ENCODE measurements around the gene RUVBL2.
"Not testable (repeated sequence)": the region's sequence is repeated elsewhere in the genome, so short reads cannot be mapped to it uniquely, and the experiment has no call there.

RUVBL2 gene

DNA sequence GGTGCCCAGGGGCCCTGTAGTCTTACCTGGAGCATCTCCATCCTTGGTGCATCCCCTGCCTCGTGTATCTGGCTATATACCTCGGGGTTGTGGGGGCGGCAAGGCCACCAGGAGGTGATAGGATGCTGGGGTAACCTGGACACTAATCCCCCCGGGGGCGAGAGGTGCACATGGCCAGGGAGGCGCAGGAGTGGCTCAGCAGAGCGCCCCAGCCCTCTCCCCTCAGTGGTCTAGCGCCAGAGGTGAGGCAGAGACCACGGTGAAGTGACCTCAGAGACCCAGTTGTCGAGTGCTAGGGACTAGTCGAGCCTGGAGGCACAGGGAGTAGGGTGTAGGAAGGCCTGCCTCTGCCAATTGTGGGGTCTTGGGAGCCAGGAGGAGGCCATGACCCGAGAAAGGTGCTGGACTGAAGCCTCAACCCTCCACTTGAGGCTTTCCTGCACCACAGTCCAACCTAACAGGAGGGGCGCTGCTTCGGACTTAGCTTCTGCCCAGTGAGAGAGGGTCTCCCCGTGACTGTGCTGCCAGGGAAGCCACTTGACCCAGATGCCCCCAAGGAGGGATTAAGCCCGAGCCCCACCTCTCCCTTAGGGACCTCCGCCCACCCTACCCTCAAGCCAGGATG is 23.5 kb downstream of the RUVBL2 start, which contains the start of gene LHB:
Gene LHB, minus strand, starts transcription at position 51 of the 625 bp plus-strand sequence. Its CDS starts 10 bp downstream, at position 41.
- no peak for DNase-seq (ENCODE audit: low read depth, low spot score)

- DNase-seq (ENCODE audit: low read depth, low spot score), result no peak
Observed at GRCh38 chr19:49017666-49018351, 24.1 kb downstream of the RUVBL2 start.

- not testable (repeated sequence) for DNase-seq (ENCODE audit: low read depth, low spot score)
Observed at GRCh38 chr19:49018388-49019241, 24.9 kb downstream of the RUVBL2 start.

- no peak for DNase-seq (ENCODE audit: low read depth, low spot score)
Observed at GRCh38 chr19:49019242-49019932, 25.7 kb downstream of the RUVBL2 start.

DNA sequence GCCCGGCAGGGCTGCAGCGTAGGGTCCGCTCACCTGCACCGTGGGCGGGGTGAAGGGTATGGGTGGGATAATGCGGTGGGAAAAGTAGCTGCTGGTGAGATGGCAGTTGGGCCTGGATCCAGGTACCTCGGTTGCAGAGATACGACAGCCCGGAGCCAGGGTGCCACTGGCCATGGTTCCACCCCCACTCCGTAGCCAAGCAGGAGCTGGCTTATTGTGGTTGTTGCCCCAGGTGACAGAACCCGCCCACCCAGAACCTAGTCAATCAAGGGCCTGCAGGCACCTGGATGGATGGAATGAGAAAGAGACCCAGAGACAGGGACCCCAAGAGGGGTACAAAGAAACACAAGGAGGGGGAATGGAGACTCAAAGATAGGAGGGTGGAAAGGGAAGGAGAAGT is 26.7 kb downstream of the RUVBL2 start:
- DNase-seq (ENCODE audit: low read depth, low spot score), result no peak

DNA sequence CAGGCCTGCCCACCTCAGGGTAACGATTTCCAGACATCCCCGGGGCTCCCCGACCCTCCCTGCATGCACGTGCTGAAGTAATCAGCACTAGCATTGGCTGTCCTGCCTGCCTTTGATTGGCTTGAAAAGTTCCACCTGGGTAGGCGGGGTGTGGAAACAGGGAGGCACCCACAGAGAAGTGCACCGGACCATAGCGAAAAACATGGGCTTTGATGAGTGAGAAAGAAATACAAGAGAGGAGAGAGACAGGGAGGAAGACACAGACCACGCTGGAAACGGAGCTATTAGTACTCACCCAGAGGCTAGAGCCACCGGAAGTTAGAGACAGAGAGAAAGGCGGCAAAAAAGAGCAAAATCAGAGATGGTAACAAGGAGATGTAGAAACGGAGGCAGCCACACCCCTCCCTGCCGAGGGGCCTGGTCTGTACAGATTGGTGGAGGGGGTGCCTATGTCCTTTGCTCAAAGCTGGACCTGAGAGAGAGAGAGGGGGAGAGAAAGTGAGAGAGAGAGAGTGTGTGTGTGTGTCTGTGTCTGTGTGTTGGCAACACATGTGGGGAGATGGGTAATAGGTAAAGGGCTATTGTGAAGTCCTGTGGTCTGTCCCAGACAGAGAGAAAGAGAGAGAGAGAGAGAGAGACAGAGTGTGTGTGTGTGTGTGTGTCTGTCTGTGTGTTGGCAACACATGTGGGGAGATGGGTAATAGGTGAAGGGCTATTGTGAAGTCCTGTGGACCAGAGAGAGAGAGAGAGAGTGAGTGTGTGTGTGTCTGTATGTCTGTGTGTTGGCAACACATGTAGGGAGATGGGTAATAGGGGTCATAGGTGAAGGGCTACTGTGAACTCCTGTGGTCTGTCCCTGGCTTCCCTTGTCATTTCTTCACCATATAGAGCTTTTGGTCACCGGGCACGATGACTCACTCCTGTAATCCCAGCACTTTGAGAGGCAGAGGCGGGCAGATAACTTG is 27.5 kb downstream of the RUVBL2 start:
- no peak for DNase-seq (ENCODE audit: low read depth, low spot score)

- DNase-seq (ENCODE audit: low read depth, low spot score), result no peak
Observed at GRCh38 chr19:49022116-49022515, 28.4 kb downstream of the RUVBL2 start.

DNA sequence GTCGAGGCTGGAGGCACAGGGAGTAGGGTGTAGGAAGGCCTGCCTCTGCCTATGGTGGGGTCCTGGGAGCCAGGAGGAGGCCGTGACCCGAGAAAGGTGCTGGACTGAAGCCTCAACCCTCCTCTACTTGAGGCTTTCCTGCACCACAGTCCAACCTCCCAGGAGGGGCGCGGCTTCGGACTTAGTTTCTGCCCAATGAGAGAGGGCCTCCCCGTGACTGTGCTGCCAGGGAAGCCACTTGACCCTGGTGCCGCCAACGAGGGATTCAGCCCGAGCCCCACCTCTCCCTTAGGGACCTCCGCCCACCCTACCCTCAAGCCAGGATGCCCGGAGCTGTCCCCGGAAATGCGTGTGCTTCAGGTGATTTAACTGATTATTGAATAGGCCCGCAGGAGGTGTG is 30.5 kb downstream of the RUVBL2 start, which contains the start of gene CGB3:
Gene CGB3, minus strand, starts transcription at position 101 of the 400 bp plus-strand sequence. CDS start 362 bp downstream, outside the sequence.
- not testable (repeated sequence) for DNase-seq (ENCODE audit: low read depth, low spot score)

DNA sequence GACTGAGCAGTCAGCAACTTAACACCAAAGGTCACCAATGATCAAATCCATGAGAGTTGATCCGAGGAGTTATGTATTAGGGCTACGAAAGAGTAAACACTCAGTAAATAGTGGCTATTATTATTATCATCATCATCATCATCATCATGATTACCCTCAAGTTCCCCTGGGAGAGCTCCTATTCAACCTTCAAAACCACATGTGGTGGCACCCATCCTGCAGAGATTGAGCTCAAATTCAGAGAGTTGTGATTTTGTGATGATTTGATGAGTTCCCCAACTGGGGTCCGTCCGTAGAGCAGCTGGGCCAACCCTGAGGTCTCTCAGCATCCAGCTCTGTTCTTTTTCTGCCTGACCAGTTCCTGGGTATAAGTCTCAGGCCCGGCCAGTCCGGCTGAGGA is 31.4 kb downstream of the RUVBL2 start:
- not testable (repeated sequence) for DNase-seq (ENCODE audit: low read depth, low spot score)

GRCh38 chr19:49025599-49025998 is 31.9 kb downstream of the RUVBL2 start:
- not testable (repeated sequence) for DNase-seq (ENCODE audit: low read depth, low spot score)

DNA sequence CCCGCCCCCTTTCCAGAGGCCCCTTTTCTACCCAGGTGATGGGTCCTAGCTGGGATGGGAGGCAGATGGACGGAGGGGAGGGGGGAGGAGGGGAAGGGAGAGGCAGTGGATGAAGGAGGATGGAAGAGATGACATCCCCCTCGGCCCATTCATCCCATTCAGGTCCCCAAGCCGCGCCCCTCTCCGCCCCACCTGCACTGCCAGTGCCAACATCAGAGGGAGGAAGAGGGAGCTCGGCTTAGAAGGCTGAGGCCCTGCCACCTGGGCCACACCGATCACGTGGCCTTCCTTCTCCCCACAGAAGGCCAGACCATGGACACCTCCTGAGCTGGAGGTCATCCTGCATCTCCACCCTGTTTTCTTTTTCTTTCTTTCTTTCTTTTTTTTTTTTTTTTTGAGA is 35.0 kb downstream of the RUVBL2 start:
- DNase-seq (ENCODE audit: low read depth, low spot score), result not testable (repeated sequence)

DNA sequence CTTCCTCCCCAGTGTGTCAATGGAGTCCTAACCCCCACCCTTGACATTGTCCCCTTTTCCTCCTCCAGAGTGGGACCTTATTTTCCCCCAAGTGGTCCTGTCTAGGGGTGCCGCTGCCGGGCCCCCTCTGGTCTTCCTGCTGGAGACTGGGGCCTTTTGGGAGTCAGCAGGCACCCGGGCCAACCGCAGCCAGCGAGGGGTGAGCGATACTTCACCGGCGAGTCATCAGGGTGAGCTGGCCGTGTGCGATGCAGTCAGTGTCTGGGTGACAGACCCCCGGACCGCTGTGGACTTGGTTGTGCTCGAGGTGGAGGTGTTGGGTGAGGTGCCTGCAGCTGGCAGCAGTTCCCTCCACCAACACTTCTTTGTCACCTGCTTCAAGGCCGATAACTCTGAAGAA is 36.1 kb downstream of the RUVBL2 start:
- DNase-seq (ENCODE audit: low read depth, low spot score), result not testable (repeated sequence)

GRCh38 chr19:49030323-49030722 is 36.6 kb downstream of the RUVBL2 start:
- DNase-seq (ENCODE audit: low read depth, low spot score), result not testable (repeated sequence)

- DNase-seq (ENCODE audit: low read depth, low spot score), result not testable (repeated sequence)
Observed at GRCh38 chr19:49031642-49032301, 38.1 kb downstream of the RUVBL2 start, which contains the start of gene CGB2. Gene CGB2, plus strand, starts transcription at chr19:49031890. Its CDS starts 206 bp downstream, at chr19:49032096.

GRCh38 chr19:49036815-49037214 is 43.1 kb downstream of the RUVBL2 start, which contains the start of gene CGB1:
Gene CGB1, minus strand, starts transcription at chr19:49036895. Its CDS starts 184 bp downstream, at chr19:49036711.
- DNase-seq (ENCODE audit: low read depth, low spot score), result not testable (repeated sequence)

GRCh38 chr19:49038111-49038510 is 44.4 kb downstream of the RUVBL2 start:
- not testable (repeated sequence) for DNase-seq (ENCODE audit: low read depth, low spot score)

GRCh38 chr19:49038557-49039276 is 45.0 kb downstream of the RUVBL2 start:
- not testable (repeated sequence) for DNase-seq (ENCODE audit: low read depth, low spot score)

GRCh38 chr19:49039736-49040135 is 46.0 kb downstream of the RUVBL2 start:
- DNase-seq (ENCODE audit: low read depth, low spot score), result not testable (repeated sequence)

DNA sequence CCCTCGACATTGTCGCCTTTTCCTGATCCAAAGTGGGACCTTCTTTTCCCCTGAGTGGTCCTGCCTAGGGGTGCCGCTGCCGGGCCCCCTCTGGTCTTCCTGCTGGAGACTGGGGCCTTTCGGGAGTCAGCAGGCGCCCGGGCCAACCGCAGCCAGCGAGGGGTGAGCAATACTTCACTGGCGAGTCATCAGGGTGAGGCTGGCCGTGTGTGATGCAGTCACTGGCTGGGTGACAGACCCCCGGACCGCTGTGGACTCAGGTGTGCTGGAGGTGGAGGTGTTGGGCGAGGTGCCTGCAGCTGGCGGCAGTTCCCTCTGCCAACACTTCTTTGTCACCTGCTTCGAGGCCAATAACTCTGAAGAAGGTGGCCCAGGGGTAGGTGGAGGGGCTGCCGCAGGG is 48.5 kb downstream of the RUVBL2 start:
- no peak for DNase-seq (ENCODE audit: low read depth, low spot score)

Data from smooth muscle cell of the brain vasculature (primary cell).